Naive thymus-derived CD8-positive, alpha-beta T cell (primary cell): ENCODE measurements around the gene GPATCH8. TPM values are rescaled to one million over a fixed set of nuclear protein-coding genes. Genes with fewer than 3 reads are reported as not detected.
"Not testable (repeated sequence)": the region's sequence is repeated elsewhere in the genome, so short reads cannot be mapped to it uniquely, and the experiment has no call there.

Experiments
- ATAC-seq, 2 donors: fragments of 150-1000 bp; cut with Tn5 transposase in 1 of 2; sonication (Bioruptor Pico), chemical (Tn5 transposase) in 1 of 2; 1 replicate in 1 of 2; 2 replicates in 1 of 2; pipeline ENCODE4 v1.10.0; 2021; ENCODE audit warnings: mild to moderate bottlenecking in 2 of 2, moderate library complexity in 2 of 2
- POLR2A ChIA-PET: fragments of 350-600 bp; sonication (Branson Sonifier 250); formaldehyde crosslinking; loops from one replicate; lab custom pipeline; 2021; ENCODE audit warnings: antibody characterized with exemption; lab: Charles Lee
- DNase-seq, 10 donors: peaks; one replicate each; pipeline versions ENCODE4 v3.0.0 to v3.0.0-alpha.2; 2020 to 2022
- H3K27ac Mint-ChIP-seq, 10 donors: one replicate each; pipeline ENCODE4 v1.8.0; 2020 to 2022; ENCODE audit warnings: mild to moderate bottlenecking in 10 of 10, mixed read lengths in 10 of 10, moderate library complexity in 4 of 10, inconsistent platforms in 1 of 10
- H3K27me3 Mint-ChIP-seq, 5 donors: one replicate each; pipeline ENCODE4 v1.8.0; 2021 to 2022; ENCODE audit warnings: mixed read lengths in 5 of 5
- H3K36me3 Mint-ChIP-seq, 3 donors: one replicate each; pipeline ENCODE4 v1.8.0; 2020 to 2022; ENCODE audit warnings: mixed read lengths in 3 of 3, mild to moderate bottlenecking in 2 of 3, inconsistent platforms in 1 of 3
- H3K4me1 Mint-ChIP-seq, 4 donors: one replicate each; pipeline ENCODE4 v1.8.0; 2021 to 2022; ENCODE audit warnings: mixed read lengths in 4 of 4
- H3K4me3 Mint-ChIP-seq, 10 donors: one replicate each; pipeline ENCODE4 v1.8.0; 2020 to 2022; ENCODE audit warnings: mild to moderate bottlenecking in 10 of 10, mixed read lengths in 10 of 10, moderate library complexity in 6 of 10, inconsistent platforms in 1 of 10
- H3K9me3 Mint-ChIP-seq, 9 donors: one replicate each; pipeline ENCODE4 v1.8.0; 2020 to 2022; ENCODE audit warnings: mixed read lengths in 9 of 9, mild to moderate bottlenecking in 3 of 9, inconsistent platforms in 1 of 9, moderate library complexity in 1 of 9
- polyA plus RNA-seq, 3 donors: library from polyadenylated mRNA; unstranded; fragments of 300-500 nt; fragmentation: Illumina TruSeq; gene quantifications; one replicate each; pipeline ENCODE4 v1.2.3, GENCODE V29; 2021
- total RNA-seq, 8 experiments: library from RNA in 2 of 8; stranded (reverse) in 2 of 8; gene quantifications; one replicate each; pipeline ENCODE4 v1.2.3 and lab custom pipeline; 2021 to 2026

The GPATCH8 gene
- total and polyA plus RNA-seq, 5 experiments from 2014 or later, result 32.9 to 94.8 (median 61.4) TPM

GRCh38 chr17:44375196-44376017 lies 127.8 kb downstream of the GPATCH8 start:
- DNase-seq, result no peak
- POLR2A ChIA-PET, result no interaction called here
- no peaks in the 10 kb centered on the region for H3K9me3 Mint-ChIP-seq
- H3K4me1 Mint-ChIP-seq, result peaks cover 0 to 7% (median under 1%) of the 10 kb centered on the region in 4 donors
- H3K36me3 Mint-ChIP-seq, result no peaks in the 10 kb centered on the region
- peaks cover 11 to 44% (median 16%) of the 10 kb centered on the region in 5 donors for H3K27me3 Mint-ChIP-seq
- no peak for ATAC-seq
- H3K4me3 Mint-ChIP-seq, result peak overlapping the region in 1 of 10 donors; percentile 22
- no peak overlapping the region for H3K27ac Mint-ChIP-seq

- ATAC-seq, result no peak
- peak overlapping the region in 1 of 10 donors; percentile 49 for H3K27ac Mint-ChIP-seq
- H3K36me3 Mint-ChIP-seq, result no peaks in the 10 kb centered on the region
- DNase-seq, result no peak
- peaks cover 11 to 48% (median 18%) of the 10 kb centered on the region in 5 donors for H3K27me3 Mint-ChIP-seq
- peak overlapping the region in 1 of 10 donors; percentile 22 for H3K4me3 Mint-ChIP-seq
- peaks cover 3 to 11% (median 4%) of the 10 kb centered on the region in 4 donors for H3K4me1 Mint-ChIP-seq
- POLR2A ChIA-PET, result interaction anchor here (0.5 kb wide), 1 partner anchor 346 kb away, joined by 5 read pairs; no protein-coding TSS in a partner anchor
- H3K9me3 Mint-ChIP-seq, result no peaks in the 10 kb centered on the region
Observed at GRCh38 chr17:44374306-44375195, 128.7 kb downstream of the GPATCH8 start.

DNA sequence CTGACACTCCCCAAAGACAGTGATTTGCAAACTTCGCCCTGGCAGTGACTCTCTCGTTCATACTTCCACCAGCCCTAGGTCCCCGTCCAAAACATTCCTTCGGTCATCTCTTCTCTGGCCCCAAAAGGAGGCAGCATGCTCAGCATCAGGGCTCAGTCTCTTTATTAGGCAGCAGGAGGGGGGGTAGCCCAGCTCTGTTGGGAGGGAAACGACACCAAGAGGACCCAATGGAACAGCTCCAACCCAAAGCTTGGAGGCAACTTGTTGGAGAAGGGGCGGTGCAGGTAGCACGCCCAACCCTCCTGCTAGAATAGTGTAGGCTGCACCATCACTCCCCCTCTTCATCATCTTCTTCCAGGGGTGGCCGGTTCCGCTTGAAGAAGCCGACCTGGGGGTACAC lies 131.2 kb downstream of the GPATCH8 start:
- POLR2A ChIA-PET, result no interaction called here
- Mint-ChIP-seq H3K4me1 (peaks cover 6 to 15% (median 8%) of the 10 kb centered on the region in 4 donors), H3K9me3 (no peaks in the 10 kb centered on the region), H3K27me3 (peaks cover 20 to 50% (median 26%) of the 10 kb centered on the region in 5 donors), H3K36me3 (no peaks in the 10 kb centered on the region), H3K4me3 (no peak overlapping the region), H3K27ac (no peak overlapping the region)
- ATAC-seq (no peak), DNase-seq (no peak)

- not testable (repeated sequence) for DNase-seq
Observed at GRCh38 chr17:44369414-44370023, 133.7 kb downstream of the GPATCH8 start.

DNA sequence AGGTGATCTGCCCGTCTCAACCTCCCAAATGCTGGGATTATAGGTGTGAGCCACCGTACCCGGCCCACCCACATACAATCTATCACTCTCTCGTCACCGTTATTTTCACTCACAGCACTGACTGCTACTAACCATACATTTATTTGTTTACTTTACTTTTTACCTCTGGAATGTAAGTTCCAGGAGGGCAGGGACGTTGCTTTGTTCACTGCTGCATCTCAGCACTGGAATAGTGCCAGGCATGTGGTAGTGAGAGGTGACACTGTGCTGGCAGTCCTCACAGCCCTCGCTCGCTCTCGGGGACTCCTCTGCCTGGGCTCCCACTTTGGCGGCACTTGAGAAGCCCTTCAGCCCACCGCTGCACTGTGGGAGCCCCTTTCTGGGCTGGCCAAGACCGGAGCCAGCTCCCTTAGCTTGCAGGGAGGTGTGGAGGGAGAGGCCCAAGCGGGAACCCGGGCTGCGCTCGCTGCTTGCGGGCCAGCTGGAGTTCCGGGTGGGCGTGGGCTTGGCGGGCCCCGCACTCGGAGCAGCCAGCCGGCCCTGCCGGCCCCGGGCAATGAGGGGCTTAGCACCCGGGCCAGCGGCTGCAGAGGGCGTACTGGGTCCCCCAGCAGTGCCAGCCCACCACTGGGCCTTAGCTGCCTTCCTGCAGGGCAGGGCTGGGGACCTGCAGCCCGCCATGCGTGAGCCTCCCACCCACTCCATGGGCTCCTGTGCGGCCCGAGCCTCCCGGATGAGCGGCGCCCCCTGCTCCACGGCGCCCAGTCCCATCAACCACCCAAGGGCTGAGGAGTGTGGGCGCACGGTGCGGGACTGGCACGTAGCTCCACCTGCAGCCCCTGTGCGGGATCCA lies 134.6 kb downstream of the GPATCH8 start:
- H3K4me3 Mint-ChIP-seq, ATAC-seq, H3K9me3 Mint-ChIP-seq, DNase-seq, H3K4me1 Mint-ChIP-seq, POLR2A ChIA-PET, H3K36me3 Mint-ChIP-seq, H3K27ac Mint-ChIP-seq: not testable (repeated sequence)
- H3K27me3 Mint-ChIP-seq, result peaks cover 12 to 47% (median 30%) of the 10 kb centered on the region in 5 donors

More at GRCh38 chr17:44369414-44370023, 133.7 kb downstream of the GPATCH8 start:
- POLR2A ChIA-PET, H3K4me1 Mint-ChIP-seq, H3K9me3 Mint-ChIP-seq, ATAC-seq, H3K36me3 Mint-ChIP-seq: not testable (repeated sequence)
- H3K4me3 Mint-ChIP-seq, result peak overlapping the region; percentile 38 to 76 (median 64)
- peaks cover 16 to 47% (median 37%) of the 10 kb centered on the region in 5 donors for H3K27me3 Mint-ChIP-seq
- H3K27ac Mint-ChIP-seq, result peak overlapping the region in 2 of 10 donors; percentile 32 to 58

- Mint-ChIP-seq H3K27ac (peak overlapping the region in 1 of 10 donors; percentile 19), H3K9me3 (no peaks in the 10 kb centered on the region), H3K27me3 (peaks cover 12 to 47% (median 23%) of the 10 kb centered on the region in 5 donors), H3K4me1 (peaks cover 6 to 10% (median 8%) of the 10 kb centered on the region in 4 donors), H3K36me3 (no peaks in the 10 kb centered on the region), H3K4me3 (peak overlapping the region in 1 of 10 donors; percentile 29)
- no peak for ATAC-seq
- POLR2A ChIA-PET, result no interaction called here
- no peak for DNase-seq
Observed at GRCh38 chr17:44367231-44367979, 135.8 kb downstream of the GPATCH8 start.

DNA sequence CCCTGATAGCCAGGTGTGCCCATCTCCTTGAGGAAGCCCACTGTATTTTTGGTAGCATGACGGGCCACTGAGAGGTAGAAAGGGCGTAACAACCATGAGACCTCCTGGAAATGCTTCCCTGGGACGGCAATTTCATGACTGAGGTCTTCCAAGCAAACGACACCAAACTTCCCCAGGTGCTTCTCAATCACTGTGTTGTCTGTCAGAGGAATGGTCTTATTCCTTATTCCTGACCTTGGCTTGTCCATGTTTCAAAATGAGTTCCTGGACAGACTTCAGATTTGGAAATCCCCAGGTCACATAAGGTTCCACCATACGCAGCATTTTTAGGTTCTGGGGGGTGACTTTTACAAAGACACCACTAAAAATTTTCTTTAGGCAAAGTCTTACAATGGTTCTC lies 138.2 kb downstream of the GPATCH8 start:
- peaks cover 3 to 31% (median 19%) of the 10 kb centered on the region in 5 donors for H3K27me3 Mint-ChIP-seq
- not testable (repeated sequence) for H3K36me3 Mint-ChIP-seq, ATAC-seq, H3K4me1 Mint-ChIP-seq, H3K9me3 Mint-ChIP-seq, DNase-seq, H3K27ac Mint-ChIP-seq
- H3K4me3 Mint-ChIP-seq, result peak overlapping the region in 9 of 10 donors; percentile 30 to 86 (median 48)
- POLR2A ChIA-PET, result interaction anchor here (0.7 kb wide), 1 partner anchor 144 kb away, joined by 3 read pairs; no protein-coding TSS in a partner anchor

- no peaks in the 10 kb centered on the region for H3K9me3 Mint-ChIP-seq
- POLR2A ChIA-PET, result interaction anchor here (2.0 kb wide), 1 partner anchor 10 kb away, joined by 10 read pairs; no protein-coding TSS in a partner anchor
- ATAC-seq, result peak; percentile 89 to 91
- peak; percentile 50 to 80 (median 72) for DNase-seq
- peaks cover 8 to 11% (median 8%) of the 10 kb centered on the region in 4 donors for H3K4me1 Mint-ChIP-seq
- H3K4me3 Mint-ChIP-seq, result peak within 1 kb of the TSS; percentile 72 to 87 (median 80)
- H3K27me3 Mint-ChIP-seq, result peaks cover 3 to 31% (median 11%) of the 10 kb centered on the region in 5 donors
- H3K27ac Mint-ChIP-seq, result no peak within 1 kb of the TSS
- no peaks in the 10 kb centered on the region for H3K36me3 Mint-ChIP-seq
Observed at GRCh38 chr17:44363613-44364159, 139.5 kb downstream of the GPATCH8 start, which contains the start of gene FAM171A2. Gene FAM171A2 (minus strand): TSS chr17:44363853. CDS start chr17:44363714, 139 bp downstream.

DNA sequence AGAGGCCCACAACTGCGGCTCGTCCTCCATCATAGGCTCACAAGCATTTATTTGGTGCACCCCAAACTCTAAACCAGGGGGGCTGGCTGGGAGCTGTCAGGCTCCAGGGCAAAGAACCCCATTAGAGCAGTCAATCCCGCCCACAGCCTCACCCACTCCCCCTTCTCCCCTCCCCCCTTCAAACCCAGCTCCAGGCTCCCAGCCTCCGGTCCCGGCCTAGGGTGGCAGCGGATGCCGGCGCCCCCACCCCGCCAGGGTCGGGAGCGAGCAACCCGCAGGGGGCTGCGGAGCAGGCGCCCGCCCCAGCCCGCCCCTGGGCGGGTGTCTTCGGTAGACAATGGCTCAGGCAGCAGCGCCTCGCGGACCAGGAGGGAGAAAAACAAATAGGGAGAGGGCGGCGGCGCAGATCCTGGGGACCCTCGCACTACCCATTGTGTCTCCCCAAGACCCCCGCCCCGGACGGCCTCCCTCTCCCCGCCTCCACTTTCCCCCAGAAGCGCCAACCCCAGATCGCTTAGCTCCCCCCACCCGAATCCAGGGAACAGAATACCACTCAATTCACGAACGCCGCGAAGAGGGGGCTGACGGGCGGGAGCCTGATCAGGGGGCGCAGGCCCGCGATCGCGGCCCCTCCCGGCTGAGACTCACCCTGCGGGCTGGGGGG lies 140.1 kb downstream of the GPATCH8 start:
- H3K27ac Mint-ChIP-seq, result no peak overlapping the region
- H3K27me3 Mint-ChIP-seq, result peaks cover 3 to 27% (median 7%) of the 10 kb centered on the region in 5 donors
- H3K4me1 Mint-ChIP-seq, result peaks cover 8 to 13% (median 10%) of the 10 kb centered on the region in 4 donors
- ATAC-seq (peak; percentile 45 to 46), DNase-seq (peak in 3 of 10 donors; percentile 9 to 33 (median 20))
- no peaks in the 10 kb centered on the region for H3K9me3 Mint-ChIP-seq
- H3K4me3 Mint-ChIP-seq, result peak overlapping the region; percentile 69 to 82 (median 72)
- POLR2A ChIA-PET, result interaction anchor here (2.0 kb wide), 1 partner anchor 10 kb away, joined by 10 read pairs; no protein-coding TSS in a partner anchor
- H3K36me3 Mint-ChIP-seq, result no peaks in the 10 kb centered on the region

DNA sequence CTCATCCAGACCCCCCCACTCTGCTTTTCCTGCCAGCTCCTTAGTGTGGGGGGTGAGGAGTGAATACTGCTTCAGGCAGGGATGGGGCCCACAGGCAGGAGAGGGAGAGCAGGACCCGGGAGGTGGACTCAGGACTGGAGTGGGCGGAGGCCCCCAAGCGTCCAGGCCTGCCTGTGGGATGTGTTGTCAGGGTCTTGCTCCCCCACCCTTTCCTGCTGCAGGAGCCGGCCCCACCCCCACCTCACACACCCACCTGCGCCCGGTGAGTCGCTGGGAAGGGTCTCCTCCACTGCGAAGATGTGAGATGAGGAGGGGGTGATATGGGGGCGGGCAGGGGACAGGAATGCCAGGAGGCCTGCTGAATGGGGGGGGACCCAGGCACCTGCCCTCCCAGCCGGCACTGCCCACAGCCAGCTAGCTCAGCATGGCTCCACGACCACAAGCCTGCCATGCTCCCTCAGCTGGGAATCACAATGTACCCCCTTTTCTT lies 140.7 kb downstream of the GPATCH8 start:
- ATAC-seq (no peak), DNase-seq (peak in 1 of 10 donors; percentile 55)
- Mint-ChIP-seq H3K36me3 (no peaks in the 10 kb centered on the region), H3K27me3 (peaks cover 0 to 21% (median 7%) of the 10 kb centered on the region in 5 donors), H3K4me3 (peak overlapping the region in 7 of 10 donors; percentile 12 to 72 (median 43)), H3K27ac (no peak overlapping the region), H3K9me3 (no peaks in the 10 kb centered on the region), H3K4me1 (peaks cover 8 to 13% (median 9%) of the 10 kb centered on the region in 4 donors)
- POLR2A ChIA-PET, result interaction anchor here (0.5 to 2.0 kb wide), 2 partner anchors 9 to 140 kb away, joined by 3 to 10 read pairs; no protein-coding TSS in a partner anchor
